ENCODE data around the gene AP3M1.

Gene AP3M1

DNA sequence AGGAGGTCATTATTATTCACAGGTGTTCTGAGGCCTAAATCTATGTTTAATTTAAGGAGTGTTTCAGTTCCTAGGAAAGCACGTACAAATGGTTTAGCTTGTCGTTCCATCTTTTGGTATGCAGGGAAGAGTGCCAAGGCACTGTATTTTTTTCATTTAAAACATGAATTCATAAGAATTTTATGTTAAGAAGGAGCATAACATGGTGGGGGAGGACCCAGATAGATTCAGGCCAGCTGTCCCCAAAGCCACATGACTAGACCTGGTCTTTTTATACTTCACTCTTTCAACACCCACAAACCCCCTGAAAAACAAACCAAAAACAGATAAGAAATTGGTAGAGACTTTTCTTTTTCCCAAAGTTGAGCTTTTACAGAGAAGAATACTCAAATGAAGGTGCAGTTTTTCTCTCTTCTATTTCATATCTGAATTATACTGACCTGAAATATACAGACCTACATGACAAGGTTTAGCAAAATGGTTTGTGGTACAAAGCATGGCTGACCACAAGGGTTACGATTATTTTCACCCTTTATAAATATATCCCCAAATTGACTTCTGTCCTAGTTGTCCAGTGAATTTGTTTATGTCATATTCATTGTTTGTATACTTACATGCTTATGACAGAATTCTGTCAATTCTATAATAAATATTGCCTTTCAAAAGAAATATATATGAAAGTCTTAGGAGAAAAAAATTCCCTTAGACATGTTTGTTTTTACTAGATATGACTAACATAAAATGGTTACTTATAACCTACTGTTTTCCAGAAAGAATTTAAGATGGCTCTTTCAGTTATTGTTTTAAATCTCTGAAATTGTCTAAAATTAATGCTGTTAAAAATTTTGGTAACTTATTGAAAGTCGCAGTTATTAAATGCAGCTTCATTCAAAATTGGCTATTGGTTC lies 71.3 kb downstream of the AP3M1 start:
- no peak for DNase-seq

DNA sequence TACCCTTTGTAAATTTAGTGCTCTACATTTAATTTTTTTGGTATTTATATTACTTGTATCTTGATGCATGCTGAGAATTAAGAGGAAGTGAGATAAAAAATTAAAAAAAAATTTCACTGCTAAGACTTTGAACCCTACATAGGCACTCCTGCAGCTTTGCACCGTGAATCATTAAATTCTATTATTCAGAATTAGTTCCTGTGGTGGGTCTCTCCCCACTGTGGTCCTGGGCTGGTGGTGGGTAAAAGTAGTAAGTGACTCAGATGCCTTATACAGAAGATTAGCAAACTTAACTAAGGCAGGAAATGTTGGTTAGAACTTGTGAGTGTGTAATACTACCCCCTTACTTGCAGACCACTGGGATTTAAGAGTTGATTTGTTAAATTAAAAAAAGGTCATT lies 72.6 kb downstream of the AP3M1 start:
- peak; percentile 87 for DNase-seq

DNA sequence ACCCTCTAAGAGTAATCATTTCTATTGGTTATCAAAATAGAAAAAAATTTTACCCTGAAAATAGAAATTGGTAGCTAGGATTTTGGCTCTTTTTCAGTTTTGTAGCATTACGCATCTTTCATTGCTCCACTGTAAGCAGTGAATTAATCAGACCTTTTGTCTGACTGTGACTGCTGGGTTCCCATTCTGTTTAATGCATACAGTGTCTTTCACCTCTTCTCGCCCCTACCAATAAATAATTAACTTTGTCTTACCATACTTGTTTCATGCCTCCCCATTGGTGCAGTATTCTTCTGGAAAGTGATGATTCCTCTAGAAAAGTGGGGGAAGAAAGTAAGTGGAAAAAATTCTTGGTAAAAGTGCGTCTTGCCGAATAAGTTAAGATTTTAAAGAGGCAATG lies 73.2 kb downstream of the AP3M1 start:
- no peak for DNase-seq

DNA sequence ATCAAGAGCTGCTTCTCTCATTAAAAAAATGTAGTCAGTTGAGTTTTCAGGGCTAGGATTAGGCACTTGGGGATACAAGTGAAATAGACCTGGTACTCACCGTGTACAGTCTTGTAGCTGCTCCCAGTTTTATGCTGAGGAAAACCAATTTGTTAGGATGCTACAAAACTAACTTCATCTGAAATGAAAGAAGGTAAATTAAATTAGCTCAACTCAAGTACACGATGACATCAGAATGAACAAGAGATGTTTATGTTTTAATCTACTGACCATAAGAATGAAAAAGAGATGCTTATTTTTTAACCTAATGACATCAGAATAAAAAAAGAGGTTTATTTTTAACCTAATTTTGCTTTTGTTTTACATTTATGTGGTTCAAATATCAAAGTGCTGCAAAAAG lies 73.7 kb downstream of the AP3M1 start:
- DNase-seq, result no peak

DNA sequence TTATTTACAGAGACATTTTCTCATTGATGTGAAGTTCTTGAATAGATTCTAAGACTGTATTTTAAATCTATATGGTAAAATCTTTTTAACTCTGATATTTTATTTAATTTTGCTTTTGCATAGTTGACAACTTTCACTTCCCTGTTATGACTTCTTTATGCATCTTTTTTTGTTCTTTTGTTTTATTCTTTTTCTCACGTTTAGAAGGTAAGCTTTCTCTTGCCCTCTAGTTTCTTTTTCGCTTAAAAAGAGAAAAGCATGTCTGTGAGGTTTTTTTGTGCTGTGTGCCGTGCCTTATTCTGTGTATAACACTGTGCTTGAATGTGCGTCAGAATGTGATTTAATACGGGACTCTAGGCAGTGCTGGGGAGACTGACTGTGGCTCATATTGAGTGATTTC lies 74.7 kb downstream of the AP3M1 start:
- no peak for DNase-seq

DNA sequence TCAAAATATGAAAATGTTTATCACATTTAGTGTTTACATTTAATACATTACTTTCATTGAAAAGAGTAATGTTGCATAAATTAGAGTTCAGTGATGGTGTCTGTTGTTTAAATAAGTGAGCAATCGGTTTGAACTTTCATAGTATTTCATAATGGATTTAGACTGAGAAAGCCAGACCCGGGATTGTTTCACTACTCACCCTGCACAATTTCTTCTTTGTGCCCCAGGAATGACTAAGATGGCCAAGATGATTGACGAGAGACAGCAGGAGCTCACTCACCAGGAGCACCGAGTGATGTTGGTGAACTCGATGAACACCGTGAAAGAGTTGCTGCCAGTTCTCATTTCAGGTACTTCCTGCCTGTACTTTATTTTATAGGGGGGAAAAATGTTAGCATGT lies 78.1 kb downstream of the AP3M1 start:
- DNase-seq, result no peak

DNA sequence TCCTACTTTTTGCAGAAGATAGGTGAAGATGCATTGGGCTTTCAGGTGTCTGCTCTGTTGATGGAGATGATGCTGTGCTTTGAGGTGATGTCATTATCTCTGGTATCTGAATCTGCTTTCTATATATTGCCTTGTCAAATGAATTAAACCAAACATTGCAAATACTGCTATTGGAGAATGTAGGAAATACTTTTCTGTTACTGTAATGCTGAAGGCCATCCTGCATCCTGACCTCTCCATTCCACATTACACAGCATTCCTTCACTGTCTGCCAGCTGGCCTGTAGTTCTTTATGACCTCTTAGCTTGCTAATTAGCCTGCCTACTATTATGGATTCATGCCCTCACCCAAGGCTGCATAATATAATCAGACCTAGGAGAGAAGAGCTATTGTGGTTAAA lies 79.5 kb downstream of the AP3M1 start:
- DNase-seq, result no peak
